Stimulated activated CD8-positive, alpha-beta memory T cell treated with anti-CD3 and anti-CD28 coated beads, Interleukin-15, amount 100 ng/mL, for 24 hours (primary cell): Measurements from ENCODE around the gene EDIL3.
"Not testable (repeated sequence)": the region's sequence is repeated elsewhere in the genome, so short reads cannot be mapped to it uniquely, and the experiment has no call there.

ENCODE experiments used
- DNase-seq: peaks from one replicate; pipeline ENCODE4 v3.0.0-alpha.2; 2020; ENCODE audit warnings: low read depth

EDIL3 gene

GRCh38 chr5:84059672-84060071 lies 325.0 kb downstream of the EDIL3 start:
- no peak for DNase-seq

GRCh38 chr5:84058561-84058960 lies 326.1 kb downstream of the EDIL3 start:
- DNase-seq = no peak

GRCh38 chr5:84057211-84057610 lies 327.5 kb downstream of the EDIL3 start:
- no peak for DNase-seq

- no peak for DNase-seq
These were observed 338.7 kb downstream of the EDIL3 start for GRCh38 chr5:84045964-84046363.

- DNase-seq = no peak
These were observed 347.8 kb downstream of the EDIL3 start for GRCh38 chr5:84036842-84037241.

GRCh38 chr5:84032324-84032723 lies 352.4 kb downstream of the EDIL3 start:
- DNase-seq = no peak

- no peak for DNase-seq
These were observed 356.6 kb downstream of the EDIL3 start for GRCh38 chr5:84028093-84028492.

GRCh38 chr5:84018521-84018920 lies 366.2 kb downstream of the EDIL3 start:
- not testable (repeated sequence) for DNase-seq

- no peak for DNase-seq
These were observed 367.0 kb downstream of the EDIL3 start for GRCh38 chr5:84017523-84018172.

GRCh38 chr5:84016085-84016484 lies 368.6 kb downstream of the EDIL3 start:
- no peak for DNase-seq

- no peak for DNase-seq
These were observed 369.7 kb downstream of the EDIL3 start for GRCh38 chr5:84014966-84015365.

- DNase-seq = no peak
These were observed 390.9 kb downstream of the EDIL3 start for GRCh38 chr5:83993803-83994202.

- no peak for DNase-seq
These were observed 393.0 kb downstream of the EDIL3 start for GRCh38 chr5:83991566-83992224.

- DNase-seq = no peak
These were observed 396.4 kb downstream of the EDIL3 start for GRCh38 chr5:83988293-83988685.

- no peak for DNase-seq
These were observed 397.0 kb downstream of the EDIL3 start for GRCh38 chr5:83987513-83988292.

- no peak for DNase-seq
These were observed 400.8 kb downstream of the EDIL3 start for GRCh38 chr5:83983852-83984251.

- DNase-seq = no peak
These were observed 410.5 kb downstream of the EDIL3 start for GRCh38 chr5:83973925-83974815.

- no peak for DNase-seq
These were observed 411.8 kb downstream of the EDIL3 start for GRCh38 chr5:83972909-83973308.

GRCh38 chr5:83972236-83972635 lies 412.4 kb downstream of the EDIL3 start:
- DNase-seq = no peak

GRCh38 chr5:83967417-83967816 lies 417.3 kb downstream of the EDIL3 start:
- DNase-seq = no peak

- DNase-seq = no peak
These were observed 419.2 kb downstream of the EDIL3 start for GRCh38 chr5:83965441-83965840.

- no peak for DNase-seq
These were observed 420.4 kb downstream of the EDIL3 start for GRCh38 chr5:83964271-83964670.
